NCI-H187 (cell line): ENCODE data around the gene GP9.

ENCODE experiments used
- DNase-seq, 2 experiments: peaks; one replicate each; lab custom pipeline; 2025; lab: John Stamatoyannopoulos, UW

The GP9 gene

DNA sequence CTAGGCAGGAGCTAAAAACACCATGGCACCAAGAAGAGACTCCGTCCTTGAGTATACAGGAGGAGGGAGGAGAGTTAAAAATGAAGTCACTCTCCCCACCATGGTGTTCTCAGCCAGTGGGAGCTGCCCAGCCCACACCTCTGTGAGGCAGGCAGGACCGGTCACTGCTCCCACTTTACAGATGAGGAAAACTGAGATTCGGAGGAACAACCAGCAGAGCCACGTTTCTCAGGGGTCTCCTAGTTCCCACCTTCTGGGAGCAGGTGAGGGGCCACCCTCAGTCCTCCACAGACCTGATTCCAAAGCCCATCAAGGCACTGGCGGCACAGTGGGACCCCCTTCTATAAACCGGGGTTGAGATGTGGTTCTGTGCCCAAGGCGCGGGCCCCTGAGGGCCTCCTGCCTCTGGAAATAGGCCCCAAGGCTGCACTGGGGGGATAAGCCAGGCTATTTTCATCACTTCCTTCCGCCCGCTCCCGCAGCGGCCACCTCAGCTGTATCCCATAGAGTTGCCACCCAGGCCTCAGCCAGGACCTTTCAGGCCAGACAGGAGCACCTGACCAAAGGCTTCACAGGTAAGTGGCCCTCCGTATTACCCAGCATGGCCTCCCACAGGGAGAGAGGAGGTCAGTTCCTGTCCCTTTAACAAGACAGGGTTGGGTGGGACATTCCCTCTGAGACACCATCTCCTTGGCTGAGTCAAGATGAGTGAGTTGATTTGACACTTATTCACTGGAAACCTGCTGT lies at the start of gene GP9:
TSS of gene GP9 (plus strand) at position 504 of the 747 bp plus-strand sequence. CDS start 961 bp downstream, outside the sequence.
- DNase-seq = no peak

DNA sequence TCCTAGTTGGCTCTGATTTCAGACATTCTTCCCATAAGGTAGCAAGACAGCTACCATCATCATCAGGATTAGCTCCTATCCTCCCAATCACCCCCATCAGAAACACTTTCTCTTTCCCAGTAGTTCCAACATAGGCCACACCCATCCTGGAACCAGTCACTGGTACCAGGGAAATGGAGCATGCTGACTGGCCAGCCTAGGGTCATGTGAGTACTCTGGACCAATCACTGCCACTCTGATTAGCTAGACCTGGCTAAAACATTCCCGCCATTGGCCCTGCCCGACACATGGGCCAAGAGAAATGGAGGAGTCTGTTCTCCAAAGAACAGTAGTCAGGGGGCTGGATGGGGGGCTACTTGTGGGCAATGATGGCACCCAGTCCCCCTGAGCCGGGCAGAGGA lies 47.1 kb upstream of the GP9 start:
- DNase-seq = no peak

GRCh38 chr3:129014148-129014547 lies 46.4 kb upstream of the GP9 start:
- no peak for DNase-seq

DNA sequence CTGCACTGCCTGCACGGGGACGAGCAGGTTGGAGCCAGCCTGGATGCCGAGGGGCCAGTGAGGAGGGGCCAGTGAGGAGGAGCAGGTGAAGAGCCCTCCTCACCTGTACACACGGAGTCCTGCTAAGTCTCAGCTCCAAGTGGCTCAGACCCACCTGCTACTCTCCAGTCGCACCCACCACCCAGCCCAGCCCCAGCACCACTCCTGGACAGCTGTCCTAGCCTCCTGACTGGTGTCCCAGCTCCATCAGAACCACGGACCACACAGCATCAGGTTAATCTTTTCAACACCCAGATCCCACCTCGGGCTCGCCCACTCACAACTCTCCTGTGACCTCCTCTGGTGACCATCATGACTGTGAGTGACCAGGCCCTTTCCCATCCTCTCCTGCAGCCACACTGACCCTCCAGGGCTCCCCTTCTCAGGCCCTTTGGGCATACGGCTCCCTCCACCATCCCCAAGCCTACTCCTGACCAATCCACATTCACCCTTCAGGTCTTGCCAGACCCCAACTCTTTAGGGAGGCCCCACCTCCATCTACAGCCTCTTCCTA lies 45.7 kb upstream of the GP9 start:
- DNase-seq = no peak

- no peak for DNase-seq
Observed at GRCh38 chr3:129015388-129016105, 45.0 kb upstream of the GP9 start.

DNA sequence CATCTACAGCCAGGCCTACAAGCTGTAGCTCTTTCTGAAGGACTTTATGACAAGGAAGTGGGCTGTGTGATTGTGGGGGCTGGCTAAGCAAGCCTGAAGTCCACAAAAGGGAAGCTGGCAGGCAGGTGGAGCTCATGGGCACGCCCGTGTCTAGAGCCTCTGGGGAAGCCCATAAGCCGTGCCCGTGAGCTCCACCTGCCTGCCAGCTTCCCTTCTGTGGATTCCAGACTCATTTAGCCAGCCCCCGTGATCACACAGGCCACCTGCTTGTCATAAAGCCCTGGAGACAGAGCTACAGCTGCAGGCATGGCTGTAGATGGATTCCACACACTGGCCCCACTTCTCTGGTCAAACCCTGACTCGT lies 44.2 kb upstream of the GP9 start:
- peak; percentile 5 to 69 for DNase-seq

- DNase-seq = no peak
Observed at GRCh38 chr3:129016720-129017483, 43.7 kb upstream of the GP9 start.

GRCh38 chr3:129017484-129017899 lies 43.1 kb upstream of the GP9 start:
- no peak for DNase-seq

DNA sequence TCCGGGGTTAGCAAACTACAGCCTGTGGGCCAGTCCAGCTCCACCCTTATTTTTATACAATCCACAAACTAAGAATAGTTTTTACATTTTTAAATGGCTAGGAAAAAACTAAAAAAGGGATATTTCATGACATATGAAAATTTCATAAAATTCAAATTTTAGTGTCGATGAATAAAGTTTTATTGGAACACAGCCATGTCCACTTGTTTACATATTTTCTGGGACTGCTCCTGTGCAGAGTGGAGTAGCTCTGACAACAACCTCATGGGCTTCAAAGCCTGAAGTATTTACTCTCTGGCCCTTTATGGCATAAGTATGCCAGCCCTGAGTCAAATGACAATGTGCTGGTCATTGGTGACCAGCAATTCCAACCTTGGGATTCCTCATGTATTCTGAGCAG lies 42.3 kb upstream of the GP9 start:
- no peak for DNase-seq

DNA sequence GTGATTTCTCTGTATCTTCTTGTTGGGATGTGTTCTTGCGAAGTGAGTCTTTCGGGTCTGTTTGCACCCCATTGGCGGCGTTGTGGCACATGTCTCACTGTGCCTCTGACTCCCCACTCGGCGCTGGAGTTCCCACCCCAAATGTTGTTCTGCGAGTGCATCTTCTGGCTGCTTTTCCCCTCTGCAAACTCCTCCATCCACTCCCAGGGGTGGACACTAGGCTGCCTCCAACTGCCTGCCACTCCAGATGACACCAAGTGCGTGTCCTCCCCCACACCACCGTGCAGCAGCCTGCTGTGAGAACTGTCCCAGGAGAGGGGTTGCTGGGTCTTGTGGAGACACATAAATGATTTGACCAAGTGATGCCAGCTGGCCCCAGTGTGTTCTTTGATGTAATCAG lies 41.8 kb upstream of the GP9 start:
- no peak for DNase-seq

GRCh38 chr3:129019266-129019665 lies 41.3 kb upstream of the GP9 start:
- DNase-seq = no peak

- DNase-seq = no peak
Observed at GRCh38 chr3:129020691-129021090, 39.9 kb upstream of the GP9 start.

DNA sequence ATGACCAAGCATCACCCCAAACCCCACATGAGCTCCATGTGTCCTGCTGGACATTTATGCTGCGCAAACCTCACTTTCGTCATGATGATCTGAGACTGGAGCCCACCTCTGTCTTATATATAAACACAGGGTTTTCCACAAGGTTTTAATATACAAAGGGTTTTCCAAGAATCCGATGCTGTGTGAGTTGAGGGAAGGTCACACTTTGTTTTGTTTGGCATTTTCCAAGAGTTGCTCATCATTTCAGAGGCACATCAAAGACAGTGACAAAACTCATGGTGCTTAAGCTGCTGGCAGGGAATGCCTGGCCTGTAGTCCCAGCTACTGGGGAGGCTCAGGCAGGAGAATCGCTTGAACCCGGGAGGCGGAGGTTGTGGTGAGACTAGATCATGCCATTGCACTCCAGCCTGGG lies 39.4 kb upstream of the GP9 start:
- DNase-seq = no peak

GRCh38 chr3:129022114-129023007 lies 38.2 kb upstream of the GP9 start:
- no peak for DNase-seq

- no peak for DNase-seq
Observed at GRCh38 chr3:129023008-129023358, 37.6 kb upstream of the GP9 start.

DNA sequence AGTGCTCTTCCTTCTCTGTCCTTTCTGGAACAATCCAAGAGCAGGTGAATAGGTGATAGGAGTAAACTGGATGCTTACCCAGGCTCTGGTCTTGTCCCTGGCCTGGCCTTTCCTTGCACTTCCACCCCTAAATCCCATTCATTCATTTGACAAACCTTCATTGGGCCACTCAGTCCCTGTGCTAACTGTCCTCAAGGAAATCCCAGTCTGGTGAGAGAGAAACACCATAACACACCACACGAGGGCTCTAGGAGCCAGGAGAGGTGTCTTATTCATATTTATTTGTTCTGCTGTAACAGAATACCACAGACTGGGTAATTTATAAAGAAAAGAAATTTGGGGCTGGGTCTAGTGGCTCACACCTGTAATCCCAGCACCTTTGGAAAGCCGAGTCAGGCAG lies 36.7 kb upstream of the GP9 start:
- no peak for DNase-seq

DNA sequence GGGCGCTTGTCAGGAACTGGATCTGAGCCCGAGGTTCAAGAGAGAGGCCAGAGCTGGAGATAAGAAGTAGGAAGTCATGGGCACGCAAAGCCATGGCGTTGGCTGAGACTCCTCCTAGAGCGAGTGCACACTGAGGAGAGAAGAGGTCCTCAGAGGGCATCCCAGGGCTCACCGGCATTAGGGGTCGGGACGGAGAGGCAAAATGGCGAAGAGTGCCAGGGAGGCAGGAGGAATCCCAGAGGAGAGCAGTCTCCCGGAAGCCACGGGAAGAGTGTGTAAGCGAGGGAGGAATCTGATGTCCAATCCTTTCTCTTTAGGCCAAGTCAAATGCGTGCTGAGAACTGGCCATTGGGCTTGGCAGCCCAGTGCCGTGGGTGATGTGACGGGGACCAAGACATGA lies 35.5 kb upstream of the GP9 start:
- no peak for DNase-seq

DNA sequence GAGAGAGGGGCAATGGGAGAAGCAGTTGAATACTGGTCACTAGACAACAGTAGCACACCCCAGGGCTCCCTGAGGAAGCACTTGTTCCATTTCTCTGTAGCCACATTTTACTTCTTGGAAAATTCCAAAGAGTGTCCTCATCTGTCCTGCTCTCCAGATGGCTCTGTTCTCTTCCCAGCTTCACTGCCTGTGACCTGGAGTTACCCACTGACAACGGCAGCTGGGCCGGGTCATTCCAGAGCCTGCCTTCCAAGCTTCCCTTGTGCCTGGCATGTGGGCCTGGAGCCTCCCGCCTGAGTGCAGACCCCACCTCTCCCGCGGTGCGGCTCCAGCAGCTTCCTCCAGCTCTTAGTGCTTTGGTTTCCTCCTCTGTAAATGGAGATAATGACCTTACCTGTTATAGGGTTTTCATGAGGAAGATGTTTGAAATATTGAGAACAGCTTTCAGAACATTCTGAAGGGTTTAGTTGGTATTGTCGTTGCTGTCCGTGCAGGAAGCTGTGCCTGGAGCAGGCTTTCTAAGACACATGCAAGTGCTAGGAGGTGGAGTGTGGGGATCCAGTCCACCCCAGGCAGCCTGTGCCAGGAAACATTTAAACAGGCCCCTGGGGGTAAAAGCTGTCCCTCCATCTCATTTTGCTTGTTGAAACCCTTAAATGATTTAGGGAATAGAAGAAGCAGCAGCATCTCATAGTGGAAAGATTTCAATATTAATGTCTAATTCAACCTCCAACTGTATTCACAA lies 34.7 kb upstream of the GP9 start:
- no peak for DNase-seq

GRCh38 chr3:129026728-129027543 lies 33.6 kb upstream of the GP9 start:
- peak; percentile 62 to 86 for DNase-seq

GRCh38 chr3:129027544-129027880 lies 33.1 kb upstream of the GP9 start:
- no peak for DNase-seq
